HG03095 (cell line): ENCODE data around the gene PCNT.

Experiments
- ATAC-seq: cut with Tn5 transposase; IDR thresholded peaks from one replicate; pipeline ENCODE4 v1.9.1; 2021; ENCODE audit warnings: moderate library complexity; ENCODE audit not compliant: unreplicated experiment

The PCNT gene

GRCh38 chr21:46328151-46328550, 4.2 kb downstream of the PCNT start:
- ATAC-seq: no peak

GRCh38 chr21:46329796-46330195, 5.8 kb downstream of the PCNT start:
- no peak for ATAC-seq

- no peak for ATAC-seq
These were observed 10.6 kb downstream of the PCNT start for GRCh38 chr21:46334351-46335140.

GRCh38 chr21:46336603-46337002, 12.6 kb downstream of the PCNT start:
- no peak for ATAC-seq

DNA sequence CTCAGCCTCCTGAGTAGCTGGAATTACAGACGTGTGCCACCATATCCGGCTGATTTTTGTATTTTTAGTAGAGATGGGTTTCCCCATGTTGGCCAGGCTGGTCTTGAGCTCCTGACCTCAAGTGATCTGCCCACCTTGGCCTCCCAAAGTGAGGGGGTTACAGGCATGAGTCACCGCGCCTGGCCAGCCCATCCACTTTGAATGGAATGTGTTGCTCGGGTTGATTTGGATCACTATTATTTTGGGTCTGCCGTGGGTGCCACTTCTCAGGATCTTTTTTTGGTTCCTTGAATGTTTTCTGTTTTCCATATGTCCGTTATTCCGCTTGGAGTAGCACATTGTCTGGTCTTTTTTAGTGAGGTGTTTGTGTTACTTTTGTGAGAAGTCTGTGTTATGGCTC, 17.0 kb downstream of the PCNT start:
- no peak for ATAC-seq

DNA sequence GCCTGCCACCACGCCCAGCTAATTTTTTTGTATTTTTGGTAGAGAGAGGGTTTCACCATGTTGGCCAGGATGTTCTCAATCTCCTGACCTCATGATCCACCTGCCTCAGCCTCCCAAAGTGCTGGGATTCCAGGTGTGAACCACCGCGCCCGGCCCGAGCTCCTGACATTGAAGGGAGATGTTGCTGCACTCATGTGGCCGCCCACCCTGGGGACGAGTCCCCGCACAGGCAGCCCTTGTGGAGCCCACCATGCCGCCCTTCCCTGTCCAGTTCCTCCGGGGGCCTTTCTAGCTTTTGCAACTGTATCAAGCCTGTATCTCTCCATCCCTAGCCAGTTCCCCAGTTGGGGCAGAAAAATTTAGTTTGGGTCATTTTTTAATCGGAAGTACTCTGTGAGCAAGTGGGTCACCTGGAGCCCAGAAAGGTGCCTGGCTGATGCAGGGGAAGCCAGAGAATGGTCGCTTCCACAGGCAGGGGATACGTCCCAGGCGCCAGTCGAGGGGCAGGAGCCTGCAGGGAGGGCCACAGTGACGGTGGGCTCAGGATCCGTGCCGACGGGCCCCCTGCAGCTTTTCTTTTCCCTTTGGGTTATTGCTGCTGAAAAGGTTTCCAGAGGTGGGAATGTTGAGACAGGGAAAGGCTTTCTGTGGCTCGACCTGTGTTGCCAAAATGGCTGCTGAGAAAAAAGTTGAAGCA, 20.4 kb downstream of the PCNT start:
- ATAC-seq: no peak

DNA sequence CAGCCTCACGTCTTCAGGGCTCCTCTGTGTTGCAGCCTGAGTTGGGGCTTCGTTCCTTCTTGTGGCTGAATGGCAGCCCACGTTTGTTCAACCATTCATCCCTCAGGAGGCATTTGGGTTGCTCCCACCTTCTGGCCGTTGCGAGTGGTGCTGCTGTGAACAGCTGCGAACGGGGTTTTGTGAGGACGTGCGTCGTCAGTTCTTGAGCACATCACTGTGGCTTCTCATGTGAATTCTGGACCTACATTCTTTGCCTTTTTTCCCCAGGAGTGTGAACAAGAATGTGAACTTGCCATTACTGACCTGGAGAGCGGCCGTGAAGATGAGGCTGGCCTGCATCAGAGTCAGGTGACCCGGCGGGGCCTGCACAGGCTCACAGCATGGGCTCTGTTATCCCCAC, 21.9 kb downstream of the PCNT start:
- no peak for ATAC-seq

- ATAC-seq: no peak
These were observed 22.6 kb downstream of the PCNT start for GRCh38 chr21:46346296-46347202.

- ATAC-seq: no peak
These were observed 23.2 kb downstream of the PCNT start for GRCh38 chr21:46347203-46347550.

DNA sequence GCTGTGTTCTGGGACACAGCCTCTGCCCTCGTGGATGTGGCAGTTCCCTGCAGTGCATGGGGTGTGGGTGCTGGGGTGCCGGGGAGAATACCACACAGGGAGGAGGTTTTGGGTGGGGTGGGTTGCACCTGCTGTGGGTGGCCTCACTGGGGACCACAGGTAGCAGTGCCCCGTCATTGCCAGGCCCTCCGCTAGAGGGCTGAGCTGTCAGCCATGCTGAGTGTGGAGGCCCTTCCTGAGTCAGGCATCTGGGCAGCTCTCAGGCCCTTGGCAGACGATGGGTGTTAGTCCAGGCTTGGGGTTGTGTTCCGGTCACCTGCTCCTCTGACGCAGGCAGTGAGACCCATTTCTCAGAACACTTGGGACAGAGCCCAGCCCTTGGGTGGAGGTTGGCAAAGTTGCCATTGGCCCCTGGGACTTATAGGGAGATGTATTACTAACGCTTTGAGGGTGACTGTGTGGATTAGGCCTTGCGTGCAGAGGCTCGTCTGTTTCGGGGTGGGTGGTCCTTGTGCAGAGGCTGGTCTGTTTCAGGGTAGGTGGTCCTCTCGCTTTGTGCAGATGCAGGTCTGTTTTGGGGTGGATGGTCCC, 23.9 kb downstream of the PCNT start:
- ATAC-seq: no peak

GRCh38 chr21:46349134-46349760, 25.3 kb downstream of the PCNT start:
- ATAC-seq: no peak

DNA sequence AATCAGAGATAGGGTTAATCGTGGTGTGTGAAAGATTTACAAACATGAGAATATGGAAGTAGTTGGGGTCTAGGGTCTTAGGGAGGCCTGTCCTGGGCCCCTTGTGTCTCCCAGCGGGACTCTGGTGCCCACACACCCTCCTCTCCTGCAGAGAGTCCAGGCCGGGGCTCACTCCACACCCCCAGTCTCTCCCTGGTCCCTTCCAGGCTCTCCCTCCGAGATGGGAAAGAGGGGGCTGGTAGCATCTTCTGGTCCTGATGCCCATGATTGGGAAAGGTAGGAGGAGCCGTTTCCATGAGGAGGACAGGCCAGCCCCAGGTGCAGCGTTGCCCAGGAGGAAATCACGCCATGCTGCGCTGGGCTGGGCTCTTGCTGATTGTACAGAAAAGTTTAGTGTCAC, 26.6 kb downstream of the PCNT start:
- no peak for ATAC-seq

- ATAC-seq: no peak
These were observed 27.0 kb downstream of the PCNT start for GRCh38 chr21:46350981-46351380.

- no peak for ATAC-seq
These were observed 27.7 kb downstream of the PCNT start for GRCh38 chr21:46351476-46352163.

- no peak for ATAC-seq
These were observed 28.2 kb downstream of the PCNT start for GRCh38 chr21:46352164-46352515.

GRCh38 chr21:46352913-46353312, 29.0 kb downstream of the PCNT start:
- ATAC-seq: no peak

DNA sequence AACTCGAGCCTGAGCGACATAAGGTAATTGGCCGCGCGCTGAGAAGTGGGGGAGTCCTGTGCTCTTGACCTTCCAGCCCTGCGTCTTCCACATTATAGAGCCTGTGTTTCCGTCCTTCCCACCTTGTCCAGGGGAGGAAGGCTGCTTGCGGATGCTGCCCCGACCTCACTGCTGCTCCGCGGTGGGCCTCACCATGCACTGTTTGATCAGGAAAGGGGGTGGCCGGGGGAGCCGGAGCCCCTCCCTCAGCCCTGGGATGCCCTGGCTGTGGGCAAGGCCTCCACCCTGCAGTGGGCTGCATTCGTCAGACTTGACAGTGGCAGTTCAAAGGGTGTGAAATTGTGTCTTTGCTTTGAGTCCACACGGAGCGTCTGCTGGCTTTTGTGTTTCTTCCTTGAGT, 30.1 kb downstream of the PCNT start:
- ATAC-seq: no peak

DNA sequence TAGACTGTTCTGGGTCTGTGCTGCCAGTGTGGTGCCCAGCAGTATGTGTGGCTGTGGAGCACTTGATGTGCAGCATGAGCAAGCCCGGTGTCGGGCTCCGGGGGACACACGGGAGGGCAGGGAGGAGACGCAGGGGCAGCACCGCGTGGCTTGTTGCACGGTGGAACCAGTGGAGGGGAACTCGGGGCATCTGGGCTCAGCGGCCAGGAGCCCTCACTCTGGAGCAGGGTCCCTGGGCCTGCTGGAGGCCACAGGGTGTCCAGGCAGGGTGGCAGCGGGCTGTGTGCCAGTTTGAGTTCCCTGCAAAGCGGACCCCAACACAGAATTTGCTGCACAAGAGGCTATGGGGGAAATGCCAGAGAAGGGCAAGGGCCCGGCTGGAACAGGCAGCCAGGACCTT, 30.6 kb downstream of the PCNT start:
- no peak for ATAC-seq

- ATAC-seq: no peak
These were observed 31.4 kb downstream of the PCNT start for GRCh38 chr21:46355161-46356004.

GRCh38 chr21:46356005-46356338, 32.0 kb downstream of the PCNT start:
- no peak for ATAC-seq
